HepG2 (cell line): ENCODE results near the gene TBC1D22A. TPM values are rescaled to one million over a fixed set of nuclear protein-coding genes. Genes with fewer than 3 reads are reported as not detected.

Source experiments
- ATAC-seq: fragments of 200-7000 bp; cut with Tn5 transposase; 3 replicates; pipeline ENCODE4 v1.9.1; 2020; ENCODE audit warnings: mild to moderate bottlenecking, moderate library complexity
- BruUV-seq: library from RNA; stranded (reverse); fragments of 400-500 nt; replicated peaks from 2 replicates; lab custom pipeline; 2021; lab: Mats Ljungman, UMichigan
- CTCF ChIA-PET: fragments of 300-600 bp; formaldehyde crosslinking; extraction: SDS; loops from one replicate; lab custom pipeline; 2021; ENCODE audit warnings: low total read pairs, inconsistent platforms, low intra/inter-chr PET ratio; lab: Yijun Ruan, JAX
- POLR2A ChIA-PET: fragments of 350-600 bp; sonication (Branson Sonifier 250); formaldehyde crosslinking; loops from one replicate; lab custom pipeline; 2020; ENCODE audit warnings: antibody characterized with exemption, inconsistent platforms; lab: Yijun Ruan, JAX
- DNase-seq: peaks from one replicate; pipeline ENCODE4 v3.0.0-alpha.2; 2015; ENCODE audit warnings: low spot score
- FAIRE-seq: peaks from 3 replicates; lab custom pipeline; 2011; peaks lifted over from hg19 to GRCh38; lab: Jason Lieb, UNC
- H2AFZ ChIP-seq: one replicate; pipeline ENCODE4 v1.6.1; 2011; ENCODE audit warnings: low read length, inconsistent platforms
- H3K27ac ChIP-seq: fragments of 300-600 bp; 3 replicates; pipeline ENCODE4 v1.8.0; 2011; ENCODE audit warnings: mixed run types, mild to moderate bottlenecking, mixed read lengths, low read length, inconsistent platforms; ENCODE audit not compliant: insufficient read depth; ENCODE audit errors: extremely low read length
- H3K27me3 ChIP-seq, 2 experiments: fragments of 200-600 bp in 1 of 2; 2 replicates in 1 of 2; 3 replicates in 1 of 2; pipeline versions ENCODE4 v1.6.0 to v1.8.0; 2011; ENCODE audit warnings: low read length in 2 of 2, mild to moderate bottlenecking in 2 of 2, moderate library complexity in 2 of 2, inconsistent platforms in 1 of 2; ENCODE audit not compliant: insufficient read depth in 2 of 2, control insufficient read depth in 1 of 2
- H3K36me3 ChIP-seq, 2 experiments: fragments of 200-600 bp in 1 of 2; replicated peaks in 1 of 2; 2 replicates in 1 of 2; 3 replicates in 1 of 2; pipeline versions ENCODE4 v1.5.1 to v1.8.0; 2011; ENCODE audit warnings: low read length in 2 of 2, inconsistent platforms in 1 of 2; ENCODE audit not compliant: insufficient read depth in 2 of 2, control insufficient read depth in 1 of 2
- H3K4me1 ChIP-seq: 2 replicates; pipeline ENCODE4 v1.5.1; 2012; ENCODE audit warnings: low read length, inconsistent platforms; ENCODE audit not compliant: insufficient read depth
- H3K4me2 ChIP-seq: 2 replicates; pipeline ENCODE4 v1.6.0; 2011; ENCODE audit warnings: low read depth, low read length, inconsistent platforms
- H3K4me3 ChIP-seq, 3 experiments: fragments of 200-600 bp in 1 of 3; sonication (generic), shearing (Covaris generic) in 1 of 3; replicated peaks in 1 of 3; 2 replicates each; pipeline ENCODE4 v1.5.1; 2011 to 2016; ENCODE audit warnings: low read length in 3 of 3, inconsistent platforms in 2 of 3, low read depth in 2 of 3, mild to moderate bottlenecking in 2 of 3, control low read depth in 1 of 3, mixed read lengths in 1 of 3; ENCODE audit not compliant: insufficient read depth in 1 of 3
- H3K79me2 ChIP-seq: one replicate; pipeline ENCODE4 v1.6.1; 2011; ENCODE audit warnings: low read length, inconsistent platforms; ENCODE audit not compliant: insufficient read depth
- H3K9ac ChIP-seq: 2 replicates; pipeline ENCODE4 v1.6.0; 2011; ENCODE audit warnings: mild to moderate bottlenecking, low read depth, low read length, inconsistent platforms; ENCODE audit not compliant: insufficient read depth
- H3K9me3 ChIP-seq: 2 replicates; pipeline ENCODE4 v1.5.1; 2012; ENCODE audit warnings: mild to moderate bottlenecking, low read length
- H4K20me1 ChIP-seq: 2 replicates; pipeline ENCODE4 v1.6.0; 2011; ENCODE audit warnings: inconsistent platforms, mild to moderate bottlenecking, low read length, moderate library complexity; ENCODE audit not compliant: insufficient read depth
- ADNP ChIP-seq: sonication (generic); formaldehyde crosslinking; IDR thresholded peaks from 2 replicates; pipeline ENCODE4 v1.4.0; 2020; ENCODE audit warnings: missing genetic modification reagents
- ARID3A ChIP-seq: IDR thresholded peaks from 2 replicates; pipeline ENCODE4 v1.6.1; 2012; ENCODE audit warnings: low read depth, low read length, improper control_type of control experiment
- ATF2 ChIP-seq: sonication (generic); formaldehyde crosslinking; IDR thresholded peaks from 2 replicates; pipeline ENCODE4 v1.4.0; 2020; ENCODE audit warnings: missing genetic modification reagents
- ISL2 ChIP-seq: sonication (generic); formaldehyde crosslinking; IDR thresholded peaks from 2 replicates; pipeline ENCODE4 v1.5.0; 2020; ENCODE audit warnings: missing genetic modification reagents
- MAF1 ChIP-seq: sonication (generic); formaldehyde crosslinking; IDR thresholded peaks from 2 replicates; pipeline ENCODE4 v1.5.0; 2020; ENCODE audit warnings: missing genetic modification reagents, borderline replicate concordance
- MXD4 ChIP-seq: IDR thresholded peaks from 2 replicates; pipeline ENCODE4 v1.6.1; 2016; ENCODE audit warnings: mild to moderate bottlenecking, missing biosample characterization, missing genetic modification reagents
- NFRKB ChIP-seq: fragments of 450-650 bp; IDR thresholded peaks from 2 replicates; pipeline ENCODE4 v1.6.1; 2017
- PAF1 ChIP-seq: IDR thresholded peaks from 2 replicates; pipeline ENCODE4 v1.6.1; 2016; ENCODE audit warnings: missing genetic modification reagents, missing compliant biosample characterization
- PCBP1 ChIP-seq: fragments of 200-400 bp; formaldehyde crosslinking; IDR thresholded peaks from 2 replicates; pipeline ENCODE4 v1.6.1; 2017; ENCODE audit warnings: mild to moderate bottlenecking, low read depth, low read length, borderline replicate concordance
- PTBP1 ChIP-seq: fragments of 200-400 bp; formaldehyde crosslinking; IDR thresholded peaks from 2 replicates; pipeline ENCODE4 v1.6.1; 2018; ENCODE audit warnings: low read length, low read depth; ENCODE audit not compliant: poor library complexity, severe bottlenecking
- SP2 ChIP-seq: sonication (generic); formaldehyde crosslinking; IDR thresholded peaks from 2 replicates; pipeline ENCODE4 v1.5.1; 2020; ENCODE audit warnings: mild to moderate bottlenecking, missing genetic modification reagents
- TCF12 ChIP-seq, 2 experiments: fragments of 450-650 bp in 1 of 2; sonication (generic) in 1 of 2; formaldehyde crosslinking in 1 of 2; IDR thresholded peaks; 2 replicates each; pipeline versions ENCODE4 v1.6.1 to v1.8.0; 2017 to 2022; ENCODE audit warnings: antibody characterized with exemption in 1 of 2, mild to moderate bottlenecking in 1 of 2, missing genetic modification reagents in 1 of 2, moderate library complexity in 1 of 2
- ZBTB8A ChIP-seq: sonication (generic); formaldehyde crosslinking; IDR thresholded peaks from 2 replicates; pipeline ENCODE4 v1.4.0; 2020; ENCODE audit warnings: mild to moderate bottlenecking, low read depth, missing genetic modification reagents, borderline replicate concordance
- ZNF282 ChIP-seq: fragments of 450-650 bp; IDR thresholded peaks from 2 replicates; pipeline ENCODE4 v1.6.1; 2018; ENCODE audit not compliant: partially characterized antibody
- ZNF432 ChIP-seq: sonication (generic); formaldehyde crosslinking; IDR thresholded peaks from 2 replicates; pipeline ENCODE4 v1.5.0; 2020; ENCODE audit warnings: missing genetic modification reagents, mild to moderate bottlenecking, borderline replicate concordance
- WGBS: methylation state at CpG from one replicate; pipeline ENCODE4 v1.1.6; 2017; ENCODE audit warnings: low lambda C conversion rate; 5-methylcytosine and 5-hydroxymethylcytosine counted together
- in situ Hi-C: cut with HindIII; loops from 2 replicates; pipeline ENCODE4 v1.10.0; 2017; ENCODE audit warnings: low pct_unique_long_range_greater_than_20kb; ENCODE audit not compliant: extremely low pct_ligation_motif_present
- intact Hi-C: fragments of 100-400 bp; cut with micrococcal nuclease; formaldehyde crosslinking; loops from one replicate; pipeline ENCODE4 v1.10.0; 2022; ENCODE audit not compliant: unreplicated experiment
- polyA plus RNA-seq, 8 experiments: library from polyadenylated mRNA; depleted of rRNA in 3 of 8; stranded (reverse) in 7 of 8; unstranded in 1 of 8; fragments of >200 nt; fragmentation: Illumina TruSeq in 4 of 8; extraction: Trizol in 4 of 8; gene quantifications; 2 replicates each; pipeline versions ENCODE4 v1.2.1 to v1.2.3, GENCODE V29; 2011 to 2016; ENCODE audit warnings: low read depth in 4 of 8, missing spikeins in 1 of 8, mixed read lengths in 1 of 8; ENCODE audit not compliant: insufficient read depth in 1 of 8
- total RNA-seq, 5 experiments: library from RNA; depleted of rRNA; stranded (reverse); fragments of >200 nt; fragmentation: Illumina TruSeq; extraction: Trizol; gene quantifications; 2 replicates each; pipeline ENCODE4 v1.2.3, GENCODE V29; 2016; ENCODE audit warnings: low read depth in 1 of 5
- TF ChIP-seq, protein P1 (sequence below): sonication (generic); formaldehyde crosslinking; IDR thresholded peaks from 2 replicates; pipeline ENCODE4; 2020; ENCODE audit warnings: missing genetic modification reagents, mild to moderate bottlenecking, borderline replicate concordance

Gene TBC1D22A
- total and polyA plus RNA-seq, 2 of the 13 experiments (the other 11 are each of a cell fraction or from before 2014, with no cell fraction given) = 17.3 to 18.0 TPM

DNA sequence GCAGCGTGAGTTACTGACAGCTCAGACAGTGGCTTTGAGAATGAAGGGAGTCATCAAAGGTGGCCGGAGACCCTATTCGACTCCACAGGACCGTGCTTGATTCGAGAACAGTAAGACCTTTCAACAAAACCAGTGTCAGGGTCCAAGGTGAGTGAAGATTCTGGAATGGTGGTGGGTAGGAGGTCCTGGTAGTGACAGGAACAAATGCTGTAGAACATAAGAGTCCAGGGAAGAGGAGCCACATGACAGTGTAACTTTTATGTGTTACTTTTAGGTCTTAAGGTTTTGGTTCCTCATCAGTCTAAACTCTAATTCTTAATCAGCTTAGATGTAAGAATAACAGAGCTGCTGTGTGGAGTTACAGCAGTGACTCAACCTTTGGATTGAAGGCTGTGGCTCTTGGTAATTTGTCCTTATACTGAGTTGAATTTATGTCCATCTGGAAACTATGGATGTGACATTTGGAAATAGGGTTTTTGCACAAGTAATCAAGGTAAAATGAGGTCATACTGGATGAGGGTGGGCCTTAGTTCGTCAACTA lies 1.8 kb downstream of the TBC1D22A start:
- no peak for ATAC-seq
- H3K79me2 ChIP-seq = peaks cover 69% of the 10 kb centered on the region
- H3K4me2 ChIP-seq = peak overlapping the region; percentile 90
- TF ChIP-seq TCF12 (IDR thresholded peaks at IDR 0.05) (no peak), TCF12 (CRISPR knock-in tag; IDR thresholded peaks at IDR 0.05) (no peak), MAF1 (CRISPR knock-in tag) (no peak), PTBP1 (no peak), ADNP (CRISPR knock-in tag) (no peak), ZNF432 (no peak), ISL2 (no peak), PCBP1 (no peak), ZNF282 (no peak), ARID3A (no peak), PAF1 (no peak), ZBTB8A (CRISPR knock-in tag) (no peak), ATF2 (no peak), MXD4 (no peak), NFRKB (no peak), SP2 (CRISPR knock-in tag) (no peak)
- TF ChIP-seq, protein P1, sequence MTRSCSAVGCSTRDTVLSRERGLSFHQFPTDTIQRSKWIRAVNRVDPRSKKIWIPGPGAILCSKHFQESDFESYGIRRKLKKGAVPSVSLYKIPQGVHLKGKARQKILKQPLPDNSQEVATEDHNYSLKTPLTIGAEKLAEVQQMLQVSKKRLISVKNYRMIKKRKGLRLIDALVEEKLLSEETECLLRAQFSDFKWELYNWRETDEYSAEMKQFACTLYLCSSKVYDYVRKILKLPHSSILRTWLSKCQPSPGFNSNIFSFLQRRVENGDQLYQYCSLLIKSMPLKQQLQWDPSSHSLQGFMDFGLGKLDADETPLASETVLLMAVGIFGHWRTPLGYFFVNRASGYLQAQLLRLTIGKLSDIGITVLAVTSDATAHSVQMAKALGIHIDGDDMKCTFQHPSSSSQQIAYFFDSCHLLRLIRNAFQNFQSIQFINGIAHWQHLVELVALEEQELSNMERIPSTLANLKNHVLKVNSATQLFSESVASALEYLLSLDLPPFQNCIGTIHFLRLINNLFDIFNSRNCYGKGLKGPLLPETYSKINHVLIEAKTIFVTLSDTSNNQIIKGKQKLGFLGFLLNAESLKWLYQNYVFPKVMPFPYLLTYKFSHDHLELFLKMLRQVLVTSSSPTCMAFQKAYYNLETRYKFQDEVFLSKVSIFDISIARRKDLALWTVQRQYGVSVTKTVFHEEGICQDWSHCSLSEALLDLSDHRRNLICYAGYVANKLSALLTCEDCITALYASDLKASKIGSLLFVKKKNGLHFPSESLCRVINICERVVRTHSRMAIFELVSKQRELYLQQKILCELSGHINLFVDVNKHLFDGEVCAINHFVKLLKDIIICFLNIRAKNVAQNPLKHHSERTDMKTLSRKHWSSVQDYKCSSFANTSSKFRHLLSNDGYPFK (CRISPR knock-in tag) = no peak

More for the DNA sequence above, 1.8 kb downstream of the TBC1D22A start:
- CTCF ChIA-PET = no interaction called here
- Histone ChIP-seq H3K27me3 (no peaks in the 10 kb centered on the region; a peak in 2 of 5 replicates), H2AFZ (no peak overlapping the region), H3K4me1 (peaks cover 46% of the 10 kb centered on the region), H3K36me3 (peaks cover 0 to 1% of the 10 kb centered on the region in 2 experiments; a peak in 1 of 5 replicates), H4K20me1 (no peaks in the 10 kb centered on the region), H3K9me3 (no peaks in the 10 kb centered on the region), H3K4me3 (peak overlapping the region in 1 of 3 experiments; percentile 19; a peak in 1 of 6 replicates), H3K9ac (no peak overlapping the region; the same call in 1 of the 2 replicates), H3K27ac (peak overlapping the region; percentile 11)
- DNase-seq (no peak), FAIRE-seq (no peak)
- intact Hi-C loops = no loop called here
- WGBS = 76% methylated on average over 6 of the region's 6 CpGs
- POLR2A ChIA-PET = interaction anchor here (5.4 kb wide), 1 partner anchor 11 kb away, joined by 144 read pairs; no protein-coding TSS in a partner anchor
- in situ Hi-C loops = no loop called here
- BruUV-seq = no TSS peak
